K562 (cell line): ENCODE measurements around the gene GLB1L. TPM values are rescaled to one million over a fixed set of nuclear protein-coding genes. Genes with fewer than 3 reads are reported as not detected.

Experiments used
- ATAC-seq: fragments of 200-7000 bp; cut with Tn5 transposase; 3 replicates; pipeline ENCODE4 v1.9.1; 2020; ENCODE audit warnings: moderate library complexity
- BruUV-seq: library from RNA; stranded (reverse); fragments of 400-500 nt; replicated peaks from 2 replicates; lab custom pipeline; 2021; lab: Mats Ljungman, UMichigan
- CTCF ChIA-PET: fragments of 300-600 bp; formaldehyde crosslinking; extraction: SDS; loops from one replicate; lab custom pipeline; 2021; ENCODE audit warnings: low intra/inter-chr PET ratio; lab: Yijun Ruan, JAX
- POLR2A ChIA-PET: fragments of 300-600, 350-650 bp; sonication (Branson Sonifier 250); formaldehyde crosslinking; extraction: SDS; loops from one replicate; lab custom pipeline; 2021; ENCODE audit warnings: antibody characterized with exemption, inconsistent platforms; lab: Yijun Ruan, JAX
- DNase-seq, 4 experiments: peaks; one replicate each; pipeline versions ENCODE4 v3.0.0 to v3.0.0-alpha.2; 2011 to 2018; ENCODE audit warnings: low spot score in 3 of 4, mixed read lengths in 3 of 4; ENCODE audit errors: extremely low read depth in 1 of 4
- FAIRE-seq: peaks from 2 replicates; lab custom pipeline; 2011; peaks lifted over from hg19 to GRCh38; lab: Jason Lieb, UNC
- H2AFZ ChIP-seq: 2 replicates; pipeline ENCODE4 v1.6.0; 2011; ENCODE audit warnings: low read depth, low read length, control low read depth, inconsistent platforms
- H3K27ac ChIP-seq: fragments of 200-600 bp; 3 replicates; pipeline ENCODE4 v1.8.0; 2011; ENCODE audit warnings: low read depth, mild to moderate bottlenecking, control low read depth, inconsistent platforms, low read length, moderate library complexity, mixed read lengths; ENCODE audit errors: extremely low read depth
- H3K27me3 ChIP-seq, 2 experiments: fragments of 300-600 bp in 1 of 2; 2 replicates in 1 of 2; 3 replicates in 1 of 2; pipeline versions ENCODE4 v1.6.0 to v1.8.0; 2011; ENCODE audit warnings: inconsistent platforms in 2 of 2, low read length in 2 of 2, mild to moderate bottlenecking in 1 of 2, mixed read lengths in 1 of 2, moderate library complexity in 1 of 2; ENCODE audit not compliant: control insufficient read depth in 2 of 2, insufficient read depth in 2 of 2
- H3K36me3 ChIP-seq: fragments of 300-600 bp; 3 replicates; pipeline ENCODE4 v1.8.0; 2011; ENCODE audit warnings: mild to moderate bottlenecking, low read length, inconsistent platforms; ENCODE audit not compliant: control insufficient read depth, insufficient read depth
- H3K4me1 ChIP-seq, 2 experiments: fragments of 200-600 bp in 1 of 2; replicated peaks in 1 of 2; 2 replicates in 1 of 2; 3 replicates in 1 of 2; pipeline versions ENCODE4 v1.5.1 to v1.8.0; 2011; ENCODE audit warnings: inconsistent platforms in 2 of 2, low read length in 2 of 2, mild to moderate bottlenecking in 1 of 2, mixed read lengths in 1 of 2, moderate library complexity in 1 of 2; ENCODE audit not compliant: control insufficient read depth in 2 of 2, insufficient read depth in 2 of 2
- H3K4me2 ChIP-seq: 2 replicates; pipeline ENCODE4 v1.6.1; 2011; ENCODE audit warnings: low read length, control low read depth, inconsistent platforms, mixed read lengths; ENCODE audit not compliant: insufficient read depth
- H3K4me3 ChIP-seq: fragments of 200-600 bp; sonication (generic), shearing (Covaris generic); 2 replicates; pipeline ENCODE4 v1.5.1; 2016; ENCODE audit warnings: control low read depth, inconsistent platforms
- H3K79me2 ChIP-seq: fragments of 200-600 bp; 3 replicates; pipeline ENCODE4 v1.8.0; 2011; ENCODE audit warnings: low read length, inconsistent platforms; ENCODE audit not compliant: control insufficient read depth, insufficient read depth
- H3K9ac ChIP-seq, 2 experiments: 2 replicates each; pipeline versions ENCODE4 v1.6.0 to v1.6.1; 2011; ENCODE audit warnings: low read depth in 2 of 2, low read length in 2 of 2, control low read depth in 1 of 2, inconsistent platforms in 1 of 2, mild to moderate bottlenecking in 1 of 2, mixed read lengths in 1 of 2; ENCODE audit not compliant: insufficient read depth in 1 of 2
- H3K9me1 ChIP-seq: one replicate; pipeline ENCODE4 v1.6.0; 2011; ENCODE audit warnings: inconsistent platforms, mild to moderate bottlenecking, low read length, moderate library complexity; ENCODE audit not compliant: control insufficient read depth, insufficient read depth
- H3K9me3 ChIP-seq: replicated peaks from 2 replicates; pipeline ENCODE4 v1.5.1; 2011; ENCODE audit warnings: low read depth, low read length, inconsistent platforms; ENCODE audit not compliant: control insufficient read depth, insufficient read depth
- H4K20me1 ChIP-seq: replicated peaks from 2 replicates; pipeline ENCODE4 v1.6.1; 2011; ENCODE audit warnings: low read length, inconsistent platforms, mixed read lengths; ENCODE audit not compliant: control insufficient read depth, insufficient read depth
- ATF7 ChIP-seq: fragments of 450-650 bp; IDR thresholded peaks from 2 replicates; pipeline ENCODE4 v1.7.1; 2014; ENCODE audit warnings: mild to moderate bottlenecking, moderate library complexity
- C11orf30 ChIP-seq: fragments of 450-650 bp; IDR thresholded peaks from 2 replicates; pipeline ENCODE4 v1.6.1; 2016; ENCODE audit warnings: low read depth, mild to moderate bottlenecking
- COPS2 ChIP-seq: fragments of 450-650 bp; conservative IDR thresholded peaks from 2 replicates; pipeline ENCODE4 v1.6.1; 2016; ENCODE audit warnings: mild to moderate bottlenecking, moderate library complexity
- CTBP1 ChIP-seq: fragments of 450-650 bp; IDR thresholded peaks from 2 replicates; pipeline ENCODE4 v1.6.1; 2016; ENCODE audit warnings: borderline replicate concordance
- ELF1 ChIP-seq: fragments of 200-800 bp; sonication (Bioruptor generic); IDR thresholded peaks from 2 replicates; pipeline ENCODE4 v1.6.1; 2016; ENCODE audit warnings: missing genetic modification characterization, missing compliant biosample characterization
- ELF4 ChIP-seq: fragments of 450-650 bp; formaldehyde crosslinking; IDR thresholded peaks from 2 replicates; pipeline ENCODE4 v1.4.0; 2022; ENCODE audit warnings: missing genetic modification characterization
- ESRRA ChIP-seq: fragments of 450-650 bp; IDR thresholded peaks from 2 replicates; pipeline ENCODE4 v1.6.1; 2014; ENCODE audit warnings: low read depth, mild to moderate bottlenecking, moderate library complexity, borderline replicate concordance
- FIP1L1 ChIP-seq: fragments of 200-400 bp; formaldehyde crosslinking; IDR thresholded peaks from 2 replicates; pipeline ENCODE4 v1.6.1; 2018; ENCODE audit warnings: mild to moderate bottlenecking, low read depth, low read length; ENCODE audit not compliant: poor library complexity, severe bottlenecking
- JUND ChIP-seq, 2 experiments: IDR thresholded peaks; 2 replicates in 1 of 2; 3 replicates in 1 of 2; pipeline ENCODE4 v1.6.1; 2011; ENCODE audit warnings: borderline replicate concordance in 2 of 2, low read depth in 2 of 2, low read length in 2 of 2, improper control_type of control experiment in 1 of 2, missing biosample characterization in 1 of 2, missing genetic modification characterization in 1 of 2, missing genetic modification reagents in 1 of 2
- KAT7 ChIP-seq: sonication (generic); formaldehyde crosslinking; IDR thresholded peaks from 2 replicates; pipeline ENCODE4 v1.8.0; 2022; ENCODE audit warnings: missing genetic modification reagents, mild to moderate bottlenecking, borderline replicate concordance
- MAFG ChIP-seq: fragments of 450-650 bp; conservative IDR thresholded peaks from 2 replicates; pipeline ENCODE4 v1.6.1; 2016; ENCODE audit warnings: missing genetic modification characterization, missing compliant biosample characterization
- PPARD ChIP-seq: fragments of 250-450 bp; sonication (Bioruptor Pico); IDR thresholded peaks from 2 replicates; pipeline ENCODE4 v1.8.0; 2022; ENCODE audit warnings: inconsistent platforms, mild to moderate bottlenecking, moderate library complexity
- PRMT5 ChIP-seq: sonication (generic); formaldehyde crosslinking; IDR thresholded peaks from 2 replicates; pipeline ENCODE4 v1.5.0; 2020; ENCODE audit warnings: missing genetic modification reagents
- RCOR1 ChIP-seq, 2 experiments: IDR thresholded peaks; 2 replicates each; pipeline ENCODE4 v1.6.1; 2012; ENCODE audit warnings: low read depth in 2 of 2, low read length in 2 of 2, borderline replicate concordance in 1 of 2, improper control_type of control experiment in 1 of 2
- SMARCE1 ChIP-seq: fragments of 450-650 bp; IDR thresholded peaks from 2 replicates; pipeline ENCODE4 v1.7.1; 2016; ENCODE audit warnings: mild to moderate bottlenecking
- ZBTB17 ChIP-seq: fragments of 450-650 bp; formaldehyde crosslinking; IDR thresholded peaks from 2 replicates; pipeline ENCODE4 v1.4.0; 2020; ENCODE audit warnings: mild to moderate bottlenecking
- ZNF232 ChIP-seq: sonication (generic); formaldehyde crosslinking; IDR thresholded peaks from 2 replicates; pipeline ENCODE4 v1.8.0; 2022; ENCODE audit warnings: mild to moderate bottlenecking, missing genetic modification reagents
- ZNF436 ChIP-seq: fragments of 250-450, 450-650 bp; sonication (Bioruptor Pico); formaldehyde crosslinking; IDR thresholded peaks from 2 replicates; pipeline ENCODE4 v1.7.0; 2020; ENCODE audit warnings: mild to moderate bottlenecking
- WGBS: fragments of 100-300 bp; shearing (Covaris generic); methylation state at CpG from one replicate; pipeline ENCODE4 v1.1.6; 2016; ENCODE audit warnings: low coverage, mixed read lengths; ENCODE audit not compliant: insufficient coverage; ENCODE audit errors: missing lambda C conversion rate; 5-methylcytosine and 5-hydroxymethylcytosine counted together
- in situ Hi-C: fragments of 300-500 bp; cut with MboI; formaldehyde crosslinking; loops from 4 replicates; pipeline ENCODE4 v1.15.0; 2018; ENCODE audit warnings: inconsistent platforms, mixed read lengths
- intact Hi-C: fragments of 100-400 bp; cut with micrococcal nuclease; formaldehyde crosslinking; loops from 2 replicates; pipeline ENCODE4 v1.14.2; 2022
- polyA plus RNA-seq, 8 experiments: library from polyadenylated mRNA; depleted of rRNA in 4 of 8; stranded (reverse) in 5 of 8; unstranded in 3 of 8; fragments of >200 nt; fragmentation: Nextera tagmentation in 2 of 8; fragmentation: Illumina TruSeq in 1 of 8; extraction: Ambion mirVana in 2 of 8; extraction: Trizol in 1 of 8; gene quantifications; 2 replicates each; pipeline versions ENCODE4 v1.2.1 to v1.2.3, GENCODE V29; 2011 to 2014; ENCODE audit warnings: inconsistent platforms in 1 of 8, missing spikeins in 1 of 8
- total RNA-seq, 7 experiments: library from RNA; depleted of rRNA in 6 of 7; stranded (reverse); fragments of >200 nt in 6 of 7; fragmentation: Illumina TruSeq in 2 of 7; extraction: Trizol in 2 of 7; gene quantifications; 2 replicates each; pipeline versions ENCODE4 v1.2.1 to v1.2.3, GENCODE V29; 2011 to 2021; ENCODE audit warnings: low replicate concordance in 1 of 7
- TF ChIP-seq, protein P1 (sequence below), 2 experiments: fragments of 450-650 bp in 1 of 2; sonication (generic) in 1 of 2; formaldehyde crosslinking in 1 of 2; IDR thresholded peaks in 1 of 2; conservative IDR thresholded peaks in 1 of 2; 2 replicates each; pipeline versions ENCODE4 v1.6.1 to v1.8.1; 2016 to 2023; ENCODE audit warnings: mild to moderate bottlenecking in 2 of 2, moderate library complexity in 2 of 2, inconsistent platforms in 1 of 2, missing genetic modification reagents in 1 of 2
- TF ChIP-seq, protein P2 (sequence below): sonication (generic); formaldehyde crosslinking; IDR thresholded peaks from 2 replicates; pipeline ENCODE4 v1.8.1; 2022; ENCODE audit warnings: missing genetic modification reagents

The GLB1L gene
- total and polyA plus RNA-seq, 9 of the 15 experiments (the other 6 are each of a cell fraction or from before 2014, with no cell fraction given): 0.42 to 2.9 (median 2.5) TPM

DNA sequence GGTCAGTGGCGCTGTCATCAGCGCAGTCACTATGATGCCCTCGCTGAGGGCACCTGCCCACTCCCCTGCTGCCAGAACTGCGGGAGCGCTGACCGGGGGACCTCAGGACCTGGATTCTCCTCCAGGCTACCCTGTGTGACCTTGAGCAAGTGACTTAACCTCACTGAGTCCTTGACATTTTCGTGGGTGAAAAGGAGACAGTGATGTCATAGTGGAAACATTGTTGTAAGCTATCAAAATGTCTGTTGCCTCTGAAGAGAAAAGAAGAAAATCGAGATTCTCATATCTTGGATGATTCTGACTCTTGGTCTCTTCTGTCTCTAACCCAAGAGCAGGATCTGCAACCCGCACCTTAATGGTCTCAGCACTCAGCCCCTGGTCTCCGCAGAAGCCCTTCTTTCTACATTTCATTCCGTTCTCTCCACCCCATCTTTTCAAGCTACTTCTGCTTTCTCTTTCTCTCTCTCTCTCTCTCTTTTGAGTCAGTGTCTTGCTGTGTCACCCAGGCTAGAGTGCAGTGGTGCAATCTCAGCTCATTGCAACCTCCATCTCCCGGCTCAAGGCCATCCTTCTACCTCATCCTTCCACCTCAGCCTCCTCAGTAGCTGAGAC lies 9.5 kb upstream of the GLB1L start:
- Histone ChIP-seq H3K4me2 (peak overlapping the region; percentile 82), H3K4me3 (peak overlapping the region; percentile 58), H3K27ac (no peak overlapping the region), H3K27me3 (0 out of 5 replicates have a peak, but pooled peaks cover 0 to 4% of the 10 kb centered on the region in 2 experiments), H4K20me1 (0 out of 2 replicates have a peak, but pooled peaks cover 2% of the 10 kb centered on the region), H3K36me3 (peaks cover 24% of the 10 kb centered on the region; the same call in 2 of the 3 replicates), H3K79me2 (peaks cover 24% of the 10 kb centered on the region), H3K9ac (peak overlapping the region; percentile 71 to 92; a peak in 3 of 4 replicates), H3K9me1 (no peaks in the 10 kb centered on the region), H3K9me3 (no peaks in the 10 kb centered on the region), H2AFZ (peak overlapping the region; percentile 88), H3K4me1 (peaks cover 13 to 40% of the 10 kb centered on the region in 2 experiments; a peak in 4 of 5 replicates)
- no peak for ATAC-seq
- CTCF ChIA-PET: interaction anchor here (0.8 kb wide), 1 partner anchor 40 kb away, joined by 5 read pairs; no protein-coding TSS in a partner anchor
- no peak for FAIRE-seq
- POLR2A ChIA-PET: interaction anchor here (0.7 to 2.0 kb wide), 8 partner anchors 9 to 112 kb away, joined by 3 to 8 read pairs (median 4); partner anchors contain the start of genes DNAJB2, GLB1L and STK16
- in situ Hi-C loops (no loop called here), intact Hi-C loops (no loop called here)
- no TSS peak for BruUV-seq
- DNase-seq: no peak
- WGBS: 6% methylated on average over 8 of the region's 12 CpGs
- no peak for TF ChIP-seq COPS2
- TF ChIP-seq PRMT5 (CRISPR knock-in tag): no peak
- TF ChIP-seq, protein P1, sequence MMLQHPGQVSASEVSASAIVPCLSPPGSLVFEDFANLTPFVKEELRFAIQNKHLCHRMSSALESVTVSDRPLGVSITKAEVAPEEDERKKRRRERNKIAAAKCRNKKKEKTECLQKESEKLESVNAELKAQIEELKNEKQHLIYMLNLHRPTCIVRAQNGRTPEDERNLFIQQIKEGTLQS (IDR thresholded peaks at IDR 0.05): peak; percentile 49
- TF ChIP-seq, protein P1 (CRISPR knock-in tag; conservative IDR thresholded peaks at IDR 0.05): no peak
- TF ChIP-seq PPARD (CRISPR knock-in tag): no peak
- 0 out of 2 replicates have a peak, but pooled peaks have one; percentile 16 for TF ChIP-seq KAT7
- TF ChIP-seq CTBP1: peak; percentile 41; the same call in 1 of the 2 replicates
- TF ChIP-seq ESRRA: peak; percentile 72
- TF ChIP-seq SMARCE1: peak; percentile 27; the same call in 1 of the 2 replicates
- 0 out of 4 replicates have a peak, but pooled peaks of 1 of the 2 experiments have one; percentile 37 for TF ChIP-seq RCOR1 (IDR thresholded peaks at IDR 0.05; ENCODE audit: borderline replicate concordance in 1 of 2, low read depth in 2 of 2, low read length in 2 of 2)
- TF ChIP-seq ZNF436 (CRISPR knock-in tag): no peak
- TF ChIP-seq ZBTB17 (CRISPR knock-in tag): no peak
- TF ChIP-seq C11orf30: peak; percentile 47
- TF ChIP-seq, protein P2, sequence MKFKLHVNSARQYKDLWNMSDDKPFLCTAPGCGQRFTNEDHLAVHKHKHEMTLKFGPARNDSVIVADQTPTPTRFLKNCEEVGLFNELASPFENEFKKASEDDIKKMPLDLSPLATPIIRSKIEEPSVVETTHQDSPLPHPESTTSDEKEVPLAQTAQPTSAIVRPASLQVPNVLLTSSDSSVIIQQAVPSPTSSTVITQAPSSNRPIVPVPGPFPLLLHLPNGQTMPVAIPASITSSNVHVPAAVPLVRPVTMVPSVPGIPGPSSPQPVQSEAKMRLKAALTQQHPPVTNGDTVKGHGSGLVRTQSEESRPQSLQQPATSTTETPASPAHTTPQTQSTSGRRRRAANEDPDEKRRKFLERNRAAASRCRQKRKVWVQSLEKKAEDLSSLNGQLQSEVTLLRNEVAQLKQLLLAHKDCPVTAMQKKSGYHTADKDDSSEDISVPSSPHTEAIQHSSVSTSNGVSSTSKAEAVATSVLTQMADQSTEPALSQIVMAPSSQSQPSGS (CRISPR knock-in tag): no peak
- no peak for TF ChIP-seq ZNF232 (CRISPR knock-in tag)
- TF ChIP-seq JUND (IDR thresholded peaks at IDR 0.05; ENCODE audit: borderline replicate concordance, low read depth, low read length): no peak
- peak; percentile 33; the same call in 1 of the 3 replicates for TF ChIP-seq JUND (tag; IDR thresholded peaks at IDR 0.05; ENCODE audit: borderline replicate concordance, low read depth, low read length)
- no peak for TF ChIP-seq FIP1L1
- peak; percentile 57 for TF ChIP-seq MAFG (tag)
- no peak for TF ChIP-seq ELF4 (CRISPR knock-in tag)
- peak; percentile 63 for TF ChIP-seq ATF7
- TF ChIP-seq ELF1 (tag): 0 out of 2 replicates have a peak, but pooled peaks have one; percentile 23
